ENCODE results near the gene ISG20. TPM values are rescaled to one million over a fixed set of nuclear protein-coding genes. Genes with fewer than 3 reads are reported as not detected.

ISG20 gene
- total and polyA plus RNA-seq, 2 of the 8 experiments (the other 6 are each of a cell fraction or from before 2014, with no cell fraction given): 2.9 to 5.2 TPM

DNA sequence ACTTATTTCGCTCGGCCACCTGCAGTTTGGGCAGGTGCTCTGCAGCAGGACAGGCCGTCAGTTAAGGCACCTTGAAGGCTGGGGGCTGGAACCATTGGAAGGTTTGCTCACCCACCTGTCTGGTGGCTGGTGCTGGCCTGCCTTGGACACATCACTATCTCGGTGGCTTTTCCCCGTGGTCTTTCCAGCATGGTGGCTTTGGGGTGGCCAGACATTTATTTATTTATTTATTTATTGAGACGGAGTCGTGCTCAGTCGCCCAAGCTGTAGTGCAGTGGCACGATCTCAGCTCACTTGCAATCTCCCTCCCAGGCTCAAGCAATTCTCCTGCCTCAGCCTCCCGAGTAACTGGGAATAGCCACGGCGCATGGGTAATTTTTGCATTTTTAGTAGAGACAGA, 11.7 kb downstream of the ISG20 start (continued):
- TF ChIP-seq, protein P1, sequence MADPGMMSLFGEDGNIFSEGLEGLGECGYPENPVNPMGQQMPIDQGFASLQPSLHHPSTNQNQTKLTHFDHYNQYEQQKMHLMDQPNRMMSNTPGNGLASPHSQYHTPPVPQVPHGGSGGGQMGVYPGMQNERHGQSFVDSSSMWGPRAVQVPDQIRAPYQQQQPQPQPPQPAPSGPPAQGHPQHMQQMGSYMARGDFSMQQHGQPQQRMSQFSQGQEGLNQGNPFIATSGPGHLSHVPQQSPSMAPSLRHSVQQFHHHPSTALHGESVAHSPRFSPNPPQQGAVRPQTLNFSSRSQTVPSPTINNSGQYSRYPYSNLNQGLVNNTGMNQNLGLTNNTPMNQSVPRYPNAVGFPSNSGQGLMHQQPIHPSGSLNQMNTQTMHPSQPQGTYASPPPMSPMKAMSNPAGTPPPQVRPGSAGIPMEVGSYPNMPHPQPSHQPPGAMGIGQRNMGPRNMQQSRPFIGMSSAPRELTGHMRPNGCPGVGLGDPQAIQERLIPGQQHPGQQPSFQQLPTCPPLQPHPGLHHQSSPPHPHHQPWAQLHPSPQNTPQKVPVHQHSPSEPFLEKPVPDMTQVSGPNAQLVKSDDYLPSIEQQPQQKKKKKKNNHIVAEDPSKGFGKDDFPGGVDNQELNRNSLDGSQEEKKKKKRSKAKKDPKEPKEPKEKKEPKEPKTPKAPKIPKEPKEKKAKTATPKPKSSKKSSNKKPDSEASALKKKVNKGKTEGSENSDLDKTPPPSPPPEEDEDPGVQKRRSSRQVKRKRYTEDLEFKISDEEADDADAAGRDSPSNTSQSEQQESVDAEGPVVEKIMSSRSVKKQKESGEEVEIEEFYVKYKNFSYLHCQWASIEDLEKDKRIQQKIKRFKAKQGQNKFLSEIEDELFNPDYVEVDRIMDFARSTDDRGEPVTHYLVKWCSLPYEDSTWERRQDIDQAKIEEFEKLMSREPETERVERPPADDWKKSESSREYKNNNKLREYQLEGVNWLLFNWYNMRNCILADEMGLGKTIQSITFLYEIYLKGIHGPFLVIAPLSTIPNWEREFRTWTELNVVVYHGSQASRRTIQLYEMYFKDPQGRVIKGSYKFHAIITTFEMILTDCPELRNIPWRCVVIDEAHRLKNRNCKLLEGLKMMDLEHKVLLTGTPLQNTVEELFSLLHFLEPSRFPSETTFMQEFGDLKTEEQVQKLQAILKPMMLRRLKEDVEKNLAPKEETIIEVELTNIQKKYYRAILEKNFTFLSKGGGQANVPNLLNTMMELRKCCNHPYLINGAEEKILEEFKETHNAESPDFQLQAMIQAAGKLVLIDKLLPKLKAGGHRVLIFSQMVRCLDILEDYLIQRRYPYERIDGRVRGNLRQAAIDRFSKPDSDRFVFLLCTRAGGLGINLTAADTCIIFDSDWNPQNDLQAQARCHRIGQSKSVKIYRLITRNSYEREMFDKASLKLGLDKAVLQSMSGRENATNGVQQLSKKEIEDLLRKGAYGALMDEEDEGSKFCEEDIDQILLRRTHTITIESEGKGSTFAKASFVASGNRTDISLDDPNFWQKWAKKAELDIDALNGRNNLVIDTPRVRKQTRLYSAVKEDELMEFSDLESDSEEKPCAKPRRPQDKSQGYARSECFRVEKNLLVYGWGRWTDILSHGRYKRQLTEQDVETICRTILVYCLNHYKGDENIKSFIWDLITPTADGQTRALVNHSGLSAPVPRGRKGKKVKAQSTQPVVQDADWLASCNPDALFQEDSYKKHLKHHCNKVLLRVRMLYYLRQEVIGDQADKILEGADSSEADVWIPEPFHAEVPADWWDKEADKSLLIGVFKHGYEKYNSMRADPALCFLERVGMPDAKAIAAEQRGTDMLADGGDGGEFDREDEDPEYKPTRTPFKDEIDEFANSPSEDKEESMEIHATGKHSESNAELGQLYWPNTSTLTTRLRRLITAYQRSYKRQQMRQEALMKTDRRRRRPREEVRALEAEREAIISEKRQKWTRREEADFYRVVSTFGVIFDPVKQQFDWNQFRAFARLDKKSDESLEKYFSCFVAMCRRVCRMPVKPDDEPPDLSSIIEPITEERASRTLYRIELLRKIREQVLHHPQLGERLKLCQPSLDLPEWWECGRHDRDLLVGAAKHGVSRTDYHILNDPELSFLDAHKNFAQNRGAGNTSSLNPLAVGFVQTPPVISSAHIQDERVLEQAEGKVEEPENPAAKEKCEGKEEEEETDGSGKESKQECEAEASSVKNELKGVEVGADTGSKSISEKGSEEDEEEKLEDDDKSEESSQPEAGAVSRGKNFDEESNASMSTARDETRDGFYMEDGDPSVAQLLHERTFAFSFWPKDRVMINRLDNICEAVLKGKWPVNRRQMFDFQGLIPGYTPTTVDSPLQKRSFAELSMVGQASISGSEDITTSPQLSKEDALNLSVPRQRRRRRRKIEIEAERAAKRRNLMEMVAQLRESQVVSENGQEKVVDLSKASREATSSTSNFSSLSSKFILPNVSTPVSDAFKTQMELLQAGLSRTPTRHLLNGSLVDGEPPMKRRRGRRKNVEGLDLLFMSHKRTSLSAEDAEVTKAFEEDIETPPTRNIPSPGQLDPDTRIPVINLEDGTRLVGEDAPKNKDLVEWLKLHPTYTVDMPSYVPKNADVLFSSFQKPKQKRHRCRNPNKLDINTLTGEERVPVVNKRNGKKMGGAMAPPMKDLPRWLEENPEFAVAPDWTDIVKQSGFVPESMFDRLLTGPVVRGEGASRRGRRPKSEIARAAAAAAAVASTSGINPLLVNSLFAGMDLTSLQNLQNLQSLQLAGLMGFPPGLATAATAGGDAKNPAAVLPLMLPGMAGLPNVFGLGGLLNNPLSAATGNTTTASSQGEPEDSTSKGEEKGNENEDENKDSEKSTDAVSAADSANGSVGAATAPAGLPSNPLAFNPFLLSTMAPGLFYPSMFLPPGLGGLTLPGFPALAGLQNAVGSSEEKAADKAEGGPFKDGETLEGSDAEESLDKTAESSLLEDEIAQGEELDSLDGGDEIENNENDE (IDR thresholded peaks at IDR 0.05; ENCODE audit: insufficient replicate concordance, low read length): no peak
- no peak for TF ChIP-seq BCL11A (IDR thresholded peaks at IDR 0.05; ENCODE audit: low read depth in 2 of 2, low read length in 2 of 2)
- TF ChIP-seq TEAD4 (IDR thresholded peaks at IDR 0.05; ENCODE audit: low read depth, low read length): no peak
- TF ChIP-seq KDM1A (IDR thresholded peaks at IDR 0.05; ENCODE audit: borderline replicate concordance, low read length): no peak
- TF ChIP-seq SIN3A (conservative IDR thresholded peaks at IDR 0.05 in 1 of 2, IDR thresholded peaks at IDR 0.05 in 1 of 2; ENCODE audit: low read depth in 1 of 2, low read length in 2 of 2): no peak
- no peak for TF ChIP-seq HDAC2 (IDR thresholded peaks at IDR 0.05; ENCODE audit: borderline replicate concordance in 1 of 2, low read depth in 2 of 2, low read length in 2 of 2)
- TF ChIP-seq CREB1 (IDR thresholded peaks at IDR 0.05): no peak
- no peak for TF ChIP-seq TAF7 (optimal IDR thresholded peaks at IDR 0.05; ENCODE audit: borderline replicate concordance, low read depth, low read length)
- no peak for TF ChIP-seq EZH2 (IDR thresholded peaks at IDR 0.05; ENCODE audit: low read depth, low read length, severe bottlenecking)
- TF ChIP-seq KDM5A (IDR thresholded peaks at IDR 0.05; ENCODE audit: low read length): no peak
- TF ChIP-seq SIRT6 (IDR thresholded peaks at IDR 0.05; ENCODE audit: low read length): no peak
